Smooth muscle cell of bladder (primary cell): ENCODE measurements around the gene IL22. TPM values are rescaled to one million over a fixed set of nuclear protein-coding genes. Genes with fewer than 3 reads are reported as not detected.

Experiments used
- total RNA-seq: library from RNA; depleted of rRNA; stranded (reverse); fragments of >200 nt; gene quantifications from 2 replicates; pipeline ENCODE4 v1.2.3, GENCODE V29; 2014

The IL22 gene, protein sequence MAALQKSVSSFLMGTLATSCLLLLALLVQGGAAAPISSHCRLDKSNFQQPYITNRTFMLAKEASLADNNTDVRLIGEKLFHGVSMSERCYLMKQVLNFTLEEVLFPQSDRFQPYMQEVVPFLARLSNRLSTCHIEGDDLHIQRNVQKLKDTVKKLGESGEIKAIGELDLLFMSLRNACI
- total RNA-seq = not detected in 2 replicates

DNA sequence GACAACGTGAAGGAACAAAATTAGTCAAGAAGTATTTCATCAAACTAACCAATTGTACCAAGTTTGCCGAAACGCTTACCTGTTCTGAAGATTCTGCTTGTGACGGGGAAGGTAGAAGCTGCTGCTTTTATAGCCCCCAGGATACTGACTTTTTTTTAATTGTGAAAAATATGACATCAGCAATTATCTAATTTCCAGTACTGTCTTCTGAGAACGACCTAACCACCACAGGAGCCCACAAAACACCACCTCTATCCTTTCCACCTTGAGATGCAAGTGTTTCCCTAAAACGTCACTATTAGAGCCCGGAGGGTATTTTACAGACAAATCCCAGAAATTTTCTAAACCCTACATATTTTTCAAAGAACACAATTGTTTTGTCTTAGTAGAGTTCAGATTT, at the start of gene IL22:
TSS of gene IL22 (minus strand) at position 101 of the 400 bp plus-strand sequence. CDS start 156 bp downstream, outside the sequence.

DNA sequence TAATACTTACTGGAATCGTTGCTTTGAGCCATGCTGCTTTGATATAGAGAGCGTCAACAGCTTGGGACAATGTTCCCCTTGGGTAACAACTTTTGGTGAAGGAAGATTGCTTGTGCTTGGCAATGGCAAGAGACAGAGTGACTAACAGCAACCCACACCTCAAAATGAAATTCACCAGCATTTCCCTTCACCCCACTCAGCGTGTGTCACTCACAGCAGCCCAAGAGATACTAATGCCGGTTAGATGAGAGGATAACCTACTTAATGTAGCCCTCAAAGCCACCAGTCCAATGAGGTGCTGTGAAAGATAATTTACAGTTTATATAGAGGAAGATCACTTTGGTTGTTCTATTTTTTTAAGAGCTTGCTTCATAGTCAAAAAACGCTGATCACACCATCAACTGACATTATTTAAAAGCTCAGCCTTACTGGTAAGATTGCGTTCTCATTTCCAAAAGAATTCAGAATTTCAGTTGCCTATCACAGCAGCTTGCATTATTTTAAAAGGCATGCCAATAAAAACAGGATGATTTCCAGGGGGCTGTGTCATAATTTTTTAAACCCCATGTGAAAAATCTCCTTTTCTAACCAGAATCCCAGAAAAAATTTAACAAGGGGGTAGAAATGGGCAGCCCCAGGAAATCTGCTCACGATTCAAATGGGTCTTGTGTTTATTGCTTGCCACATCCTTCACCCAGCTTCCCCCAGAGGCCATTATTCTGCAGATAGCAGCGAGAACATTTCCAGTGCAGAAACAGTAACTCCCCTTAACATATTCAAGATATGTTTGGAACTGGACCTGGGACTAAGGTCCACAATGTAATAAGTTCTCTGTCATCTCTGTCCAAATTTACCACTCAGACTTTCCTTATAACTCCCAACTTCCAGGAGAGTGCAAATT, 27.6 kb downstream of the IL22 start, which contains the start of gene IL26:
TSS of gene IL26 (minus strand) at position 235 of the 901 bp plus-strand sequence. CDS start at position 181, 54 bp downstream.

Other genes with a start within 250 kb of the IL22 start
- not detected in 2 replicates for gene IFNG, start 93.9 kb downstream of the IL22 start, total RNA-seq
- gene IL26, start 27.8 kb downstream of the IL22 start, total RNA-seq = not detected in 2 replicates
- 9.7 and 10.2 TPM in 2 replicates for gene MDM1, start 78.8 kb upstream of the IL22 start, total RNA-seq